LHCN-M2 (cell line): ENCODE results near the gene INPP4B. TPM values are rescaled to one million over a fixed set of nuclear protein-coding genes. Genes with fewer than 3 reads are reported as not detected.

Experiments
- DNase-seq: peaks from one replicate; pipeline ENCODE4 v3.0.0-alpha.2; 2012; ENCODE audit warnings: low read depth
- polyA plus RNA-seq: library from polyadenylated mRNA; unstranded; fragments of >200 nt; gene quantifications from one replicate; pipeline ENCODE4 v1.2.1, GENCODE V29; 2012; ENCODE audit warnings: missing spikeins
- total RNA-seq: library from RNA; depleted of rRNA; stranded (reverse); fragments of >200 nt; gene quantifications from 2 replicates; pipeline ENCODE4 v1.2.3, GENCODE V29; 2014; rRNA removed

INPP4B gene
- total RNA-seq, result 17.2 and 23.0 TPM in 2 replicates
- 8.0 TPM for polyA plus RNA-seq

DNA sequence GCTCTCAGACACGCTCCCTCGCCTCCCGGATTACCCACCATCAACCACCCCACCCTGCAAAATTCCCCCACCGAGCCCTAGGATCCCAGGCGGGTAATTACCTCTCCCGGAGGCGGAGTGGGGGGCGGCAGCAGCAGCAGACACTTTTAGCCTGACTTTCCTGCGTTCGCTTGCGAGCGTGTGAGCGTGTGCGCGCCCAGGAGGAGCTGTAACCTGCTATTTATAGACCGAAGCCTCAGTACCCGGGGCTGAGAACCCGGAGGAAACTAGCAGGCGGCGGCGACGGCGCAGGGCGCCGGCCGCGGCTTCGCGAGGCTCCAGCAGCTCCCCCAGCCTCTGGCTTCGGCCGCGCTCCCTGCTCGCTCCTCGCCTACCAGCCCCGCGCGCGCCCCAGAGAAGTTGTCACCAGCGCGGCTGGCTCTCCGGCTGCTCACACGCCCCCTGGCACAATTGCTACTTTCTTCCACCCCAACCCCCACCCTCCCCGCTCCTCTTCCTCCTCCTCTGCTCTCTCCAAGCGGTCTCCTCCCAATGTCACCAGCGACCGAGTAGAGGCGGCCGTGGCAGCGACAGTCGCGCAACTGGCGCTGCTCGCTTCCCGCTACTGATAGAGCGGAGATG is at the start of gene INPP4B:
Gene INPP4B (minus strand): TSS at position 194 of the 621 bp plus-strand sequence.
- DNase-seq, result peak; percentile 56

DNA sequence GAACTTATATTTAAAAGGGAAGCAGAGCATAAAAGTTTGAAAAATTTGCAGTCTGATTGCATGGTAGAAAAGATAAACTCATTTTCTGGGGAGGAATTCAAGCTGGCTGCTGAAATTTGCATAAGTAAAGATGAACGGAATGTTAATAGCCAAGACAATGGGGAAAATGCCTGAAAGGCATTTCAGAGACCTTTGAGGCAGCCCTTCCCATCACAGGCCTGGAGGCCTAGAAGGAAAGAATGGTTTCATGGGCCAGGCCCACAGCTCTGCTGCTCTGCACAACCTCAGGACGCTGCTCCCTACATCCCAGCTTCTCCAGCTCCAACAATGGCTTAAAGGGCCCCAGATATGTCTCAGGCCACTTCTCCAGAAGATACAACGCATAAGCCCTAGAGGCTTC is 46.9 kb upstream of the INPP4B start:
- DNase-seq, result no peak

DNA sequence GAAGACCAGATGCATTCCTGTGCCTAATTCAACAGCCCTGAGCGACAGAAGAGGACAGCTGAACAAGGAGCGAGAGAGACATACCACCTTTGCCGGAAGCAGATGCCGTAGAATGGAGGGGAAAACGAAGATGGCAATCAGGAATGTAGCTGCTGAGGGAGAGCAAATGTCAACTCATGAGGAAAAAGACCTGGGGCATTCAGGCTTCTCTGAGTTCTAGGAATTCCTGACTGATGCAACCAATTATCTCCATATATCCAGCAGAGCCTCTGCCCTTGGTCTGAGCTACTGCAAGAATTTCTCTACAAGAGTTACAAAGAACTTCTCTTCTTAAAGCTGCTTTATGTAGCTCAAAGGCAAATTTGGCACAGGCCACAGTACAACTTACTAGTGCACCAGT is 40.5 kb upstream of the INPP4B start:
- no peak for DNase-seq

DNA sequence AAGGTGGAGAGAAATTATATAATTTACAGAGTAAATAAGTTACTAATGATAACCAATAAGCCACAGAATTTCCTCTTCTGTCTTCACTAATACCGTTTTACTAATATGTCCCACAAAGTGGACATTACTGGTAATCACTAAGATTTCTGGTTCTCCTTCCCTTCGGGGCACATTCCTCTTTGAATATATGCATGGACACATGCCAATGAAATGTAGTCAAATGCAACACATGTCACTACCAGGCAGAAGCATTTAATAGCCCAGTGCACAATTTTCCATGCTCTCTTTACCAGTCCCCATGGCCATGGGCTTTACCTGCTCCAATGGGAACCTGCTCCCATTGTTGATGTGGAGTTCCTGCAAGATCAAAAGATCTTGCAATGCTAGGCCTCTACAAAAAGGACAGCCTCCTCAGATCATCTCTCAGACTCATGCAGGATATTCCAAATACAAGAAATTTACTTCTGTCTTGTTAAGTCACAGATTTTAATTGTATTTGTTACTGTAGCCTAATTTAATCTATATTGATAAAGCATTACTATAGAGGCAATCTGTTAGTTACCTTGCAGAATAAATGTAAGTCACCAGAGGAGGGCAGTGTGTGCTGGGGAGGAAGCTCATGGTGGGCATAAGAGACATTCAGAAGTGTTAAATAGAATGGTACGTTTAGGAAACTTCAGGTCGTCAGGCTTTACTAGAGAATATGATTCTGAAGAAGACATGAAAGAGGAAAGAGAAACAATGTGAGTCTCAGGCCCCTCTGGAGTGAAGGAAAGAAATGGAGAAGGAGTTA is 37.1 kb upstream of the INPP4B start:
- peak; percentile 26 for DNase-seq

DNA sequence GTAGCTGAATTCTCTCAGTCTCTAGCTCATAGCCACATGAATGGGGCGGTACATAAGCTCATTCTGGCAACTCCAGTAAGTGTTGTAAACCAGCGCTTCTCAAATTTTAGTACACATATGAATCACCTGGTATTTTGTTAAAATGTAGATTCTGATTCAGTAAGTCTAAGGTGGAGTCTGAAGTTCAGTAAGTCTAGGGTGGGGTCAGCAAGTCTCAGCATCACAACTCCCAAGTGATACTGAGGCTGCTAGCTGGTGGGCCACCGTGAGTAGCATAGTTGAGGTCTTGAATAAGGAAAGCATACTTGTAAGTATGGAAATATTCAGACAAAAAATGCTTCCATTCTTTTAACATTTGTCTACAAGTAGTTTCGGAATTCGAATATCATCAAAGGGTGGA is 36.1 kb upstream of the INPP4B start:
- no peak for DNase-seq

DNA sequence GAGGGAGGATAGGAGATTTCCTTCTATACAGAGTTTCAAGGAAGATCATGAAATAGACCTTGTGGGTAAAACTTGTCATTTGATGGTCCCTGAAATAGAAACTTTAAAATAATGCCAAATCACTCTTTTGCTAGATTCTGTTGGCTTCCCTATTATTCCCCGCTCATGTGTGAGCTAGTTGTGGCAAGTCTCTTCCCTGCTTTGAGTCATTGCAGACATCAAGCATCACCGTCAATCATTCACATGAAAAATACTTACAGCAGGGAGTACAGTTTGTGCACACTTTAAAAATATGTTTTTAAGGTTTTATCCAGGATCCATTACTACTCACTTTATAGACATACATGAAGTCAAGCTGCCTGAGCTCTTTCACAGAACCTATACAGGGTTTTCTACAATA is 35.2 kb upstream of the INPP4B start:
- DNase-seq, result no peak

DNA sequence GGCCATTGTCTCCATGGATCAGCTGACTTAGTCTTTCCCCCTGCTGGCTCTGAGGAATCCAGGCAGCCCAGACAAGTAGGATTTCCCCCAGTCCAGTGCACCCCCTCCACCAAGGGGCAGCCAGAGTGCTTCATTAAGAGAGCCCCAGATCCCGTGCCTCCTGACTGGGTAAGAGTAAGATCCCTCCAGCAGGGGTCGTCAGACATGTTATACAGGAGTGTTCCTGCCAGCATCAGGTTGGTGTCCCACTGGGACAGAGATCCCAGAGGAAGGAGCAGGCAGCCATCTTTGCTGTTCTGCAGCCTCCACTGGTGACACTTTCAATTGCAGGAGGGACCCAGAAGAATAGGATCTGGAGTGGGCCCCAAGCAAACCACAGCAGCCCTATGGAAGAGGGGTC is 29.0 kb upstream of the INPP4B start:
- no peak for DNase-seq

DNA sequence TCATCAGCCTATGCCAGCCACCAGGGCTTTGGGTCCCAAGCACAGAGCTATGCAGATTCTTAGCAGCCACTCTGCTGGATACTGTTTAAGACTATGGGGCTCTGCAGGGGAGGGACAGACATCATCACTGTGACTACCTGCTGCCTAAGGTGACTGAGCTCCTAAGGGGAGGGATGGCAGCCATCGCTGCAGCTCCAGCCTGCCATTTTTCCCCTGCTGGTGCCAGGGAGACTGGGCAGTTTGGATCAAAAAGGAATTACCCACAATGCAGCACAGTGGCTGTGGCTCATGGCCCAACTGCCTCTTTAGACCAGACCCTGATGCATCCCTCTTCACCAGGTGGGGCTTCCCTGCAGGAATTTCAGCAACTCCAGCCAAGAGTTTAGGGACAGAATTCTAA is 28.6 kb upstream of the INPP4B start:
- no peak for DNase-seq

DNA sequence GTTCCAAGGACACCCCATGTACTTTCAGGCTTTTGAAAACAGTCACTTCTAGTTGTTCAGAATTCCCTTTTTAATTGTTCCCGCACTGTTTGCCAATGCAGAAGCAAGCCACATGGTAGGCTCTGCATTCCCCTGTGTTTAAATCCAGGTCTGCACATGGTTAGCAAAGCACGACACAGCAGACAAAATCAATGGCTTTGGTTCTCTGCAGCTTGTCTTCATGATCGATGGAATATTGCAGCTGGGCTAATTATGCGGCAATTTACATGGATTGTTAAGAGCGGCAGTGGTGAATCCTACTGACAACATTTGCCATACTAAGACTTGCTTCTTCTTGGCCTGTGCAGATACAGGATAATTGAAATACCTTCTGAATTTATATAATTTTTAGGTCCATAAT is 20.6 kb upstream of the INPP4B start:
- no peak for DNase-seq

DNA sequence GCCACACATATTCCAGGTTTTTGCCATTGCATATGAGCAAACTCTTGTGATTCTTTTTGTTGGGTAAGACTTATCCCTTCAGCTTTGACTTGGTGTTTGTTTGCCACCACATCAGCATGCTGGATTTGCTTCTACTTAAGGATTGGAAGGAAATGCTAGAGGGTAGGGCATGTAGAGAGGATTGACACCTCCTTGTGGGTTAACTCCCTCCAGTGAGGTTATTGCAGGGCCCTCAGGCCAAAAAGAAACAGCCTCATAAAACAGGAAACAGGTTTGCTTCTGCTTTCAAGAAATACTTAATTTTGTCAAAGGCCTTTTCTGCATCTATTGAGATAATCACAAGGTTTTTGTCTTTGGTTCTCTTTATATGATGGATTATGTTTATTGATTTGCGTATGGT is 15.2 kb upstream of the INPP4B start:
- DNase-seq, result no peak

DNA sequence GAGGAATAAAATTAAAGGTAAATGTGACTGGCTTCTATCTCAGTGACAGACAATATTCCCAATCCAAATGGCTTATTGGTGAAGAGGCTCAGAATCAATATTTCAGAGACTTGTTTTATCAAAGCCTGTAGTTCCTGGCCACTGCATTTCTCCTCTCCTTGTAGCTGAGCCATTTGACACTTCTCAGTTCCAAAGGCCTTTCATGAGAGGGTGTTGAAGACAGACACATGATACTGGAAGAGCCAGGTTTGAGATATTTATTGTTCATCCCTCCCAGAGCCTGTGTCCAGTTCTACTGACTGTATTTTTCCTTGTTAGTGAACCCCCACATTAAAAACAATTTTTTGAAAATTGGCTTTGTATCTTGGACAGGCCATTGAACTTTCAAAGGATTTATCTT is 12.9 kb upstream of the INPP4B start:
- no peak for DNase-seq

DNA sequence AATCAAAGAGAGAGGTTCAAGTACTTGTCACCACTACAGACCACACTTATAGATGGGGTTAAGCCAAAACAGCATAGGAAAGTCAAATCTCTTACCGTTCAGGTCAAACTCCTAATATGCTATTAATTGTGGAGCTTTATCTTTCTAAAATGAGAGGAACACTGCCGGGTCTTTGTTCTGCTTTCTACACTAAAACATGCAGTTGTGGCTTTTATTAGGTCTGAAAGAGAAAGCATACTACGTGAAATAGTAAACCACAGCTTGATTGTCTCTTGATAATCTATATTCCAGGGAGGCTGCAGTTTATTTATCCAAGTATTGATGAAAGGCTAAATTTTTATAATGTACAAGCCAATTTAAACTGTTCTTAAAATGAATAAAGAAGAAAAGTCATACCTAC is 12.3 kb upstream of the INPP4B start:
- no peak for DNase-seq

DNA sequence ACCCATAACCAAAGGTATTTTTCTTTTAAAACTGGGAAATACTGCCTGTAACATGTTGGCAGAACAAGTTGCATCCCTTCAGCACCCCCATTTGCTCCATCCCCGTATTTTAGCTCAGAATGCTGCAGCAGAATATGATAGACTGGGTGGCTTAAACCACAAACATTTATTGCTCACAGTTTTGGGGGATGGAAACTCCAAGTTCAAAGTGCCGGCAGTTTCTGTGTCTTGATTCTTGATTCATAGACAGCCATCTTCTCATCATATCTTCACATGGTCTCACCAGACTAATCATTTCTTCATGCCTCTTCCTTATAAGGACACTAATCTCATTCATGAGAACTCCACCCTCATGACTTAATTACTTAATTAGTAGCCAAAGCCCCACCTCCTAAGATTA is 10.5 kb upstream of the INPP4B start:
- no peak for DNase-seq

DNA sequence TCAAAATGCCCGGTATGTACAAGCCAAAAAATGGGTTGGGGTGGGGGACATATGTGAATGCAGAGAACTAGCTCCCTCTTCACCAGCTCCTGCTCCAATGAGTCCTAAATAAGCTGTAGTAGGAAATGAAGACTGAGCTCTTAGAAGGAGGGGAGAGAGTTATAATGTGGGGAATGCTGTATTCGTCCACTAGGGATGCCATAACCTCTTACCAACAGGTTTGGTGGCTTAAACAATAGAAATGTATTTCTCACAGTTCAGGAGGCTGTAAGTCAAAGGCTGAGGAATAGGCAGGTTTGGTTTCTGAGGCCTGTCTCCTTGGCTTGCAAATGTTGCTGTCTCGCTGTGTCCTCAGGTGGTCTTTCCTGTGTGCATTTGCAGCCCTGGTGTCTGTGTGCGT is 4.4 kb upstream of the INPP4B start:
- DNase-seq, result no peak

DNA sequence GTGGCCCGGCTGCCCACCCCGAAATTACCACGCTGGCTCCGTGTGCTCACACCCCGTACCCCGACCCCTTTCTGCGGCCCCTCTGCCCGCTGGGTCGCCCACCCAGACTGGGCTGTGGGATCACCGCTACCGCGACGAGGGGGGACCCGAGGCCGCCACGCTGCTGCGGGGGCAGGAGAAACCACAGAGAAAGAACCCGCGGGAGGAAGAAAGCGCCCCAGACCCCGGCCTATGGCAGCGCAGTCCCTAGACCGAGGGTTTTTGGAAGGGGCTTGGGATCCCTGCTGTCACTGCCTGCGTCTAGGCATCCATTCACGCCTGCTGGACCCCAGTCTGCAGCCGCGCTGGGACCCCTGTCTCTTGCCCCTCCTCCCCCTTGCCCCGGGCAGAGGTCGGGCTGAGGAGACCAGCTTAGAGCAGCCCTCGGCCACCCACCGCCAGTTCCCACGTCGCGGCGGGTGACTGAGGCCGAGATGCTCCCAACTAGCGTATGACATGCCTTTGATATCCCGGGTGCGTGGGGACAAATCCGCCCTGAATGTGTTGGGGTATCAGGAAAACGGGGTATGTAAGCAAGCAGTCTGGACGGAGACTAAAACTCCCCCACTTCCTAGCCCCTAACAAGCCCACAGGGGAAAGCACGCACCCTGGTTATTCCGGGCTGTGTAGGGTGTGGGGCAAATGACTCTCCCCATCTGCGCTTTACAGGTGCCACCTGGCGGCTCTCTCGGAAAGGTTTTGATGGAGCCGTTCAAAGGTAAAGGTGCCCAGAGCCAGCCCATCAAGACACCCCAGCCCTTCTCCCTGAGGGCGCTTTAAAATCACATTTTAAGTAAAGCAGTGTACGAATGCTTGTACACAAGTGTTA is 862 bp upstream of the INPP4B start:
- DNase-seq, result no peak

DNA sequence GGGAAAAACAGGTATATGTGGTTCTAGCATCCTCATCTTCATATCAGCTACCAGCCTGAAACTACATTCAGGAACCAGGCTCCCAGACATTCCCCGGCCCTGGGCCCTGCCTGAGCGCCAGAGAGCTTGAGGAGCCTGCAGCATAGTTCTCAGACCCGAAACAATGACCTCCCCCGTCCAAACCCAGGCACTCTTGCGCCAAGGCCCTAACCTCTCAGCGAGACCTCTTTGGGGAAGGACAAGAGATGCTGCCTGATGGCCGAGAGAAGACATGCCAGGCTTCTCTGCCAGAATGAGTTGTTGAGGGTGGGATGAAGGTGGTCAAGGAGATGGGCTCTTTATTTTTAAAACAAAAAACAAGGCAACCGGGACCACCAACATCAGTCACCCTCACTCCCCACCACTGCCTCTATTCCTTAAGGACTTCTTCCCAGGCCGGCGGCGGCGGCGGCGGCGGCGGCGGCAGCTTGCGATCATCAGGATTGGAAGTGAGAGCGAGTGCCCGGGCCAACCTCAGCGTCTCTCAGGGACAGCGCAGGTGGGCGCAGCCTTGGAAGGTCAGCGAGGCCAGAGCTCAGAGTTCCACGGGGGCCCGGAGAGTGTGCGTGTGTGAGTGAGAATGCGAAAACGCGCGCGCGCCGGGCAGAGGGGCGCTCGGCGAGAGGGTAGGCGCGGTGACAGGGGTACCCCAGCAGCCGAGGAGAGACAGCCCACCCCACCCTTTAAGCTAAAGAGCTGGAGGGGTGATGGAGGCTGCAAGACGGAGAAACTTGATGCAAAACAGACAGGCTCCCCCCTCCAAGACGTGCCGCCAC is 601 bp downstream of the INPP4B start:
- DNase-seq, result no peak

DNA sequence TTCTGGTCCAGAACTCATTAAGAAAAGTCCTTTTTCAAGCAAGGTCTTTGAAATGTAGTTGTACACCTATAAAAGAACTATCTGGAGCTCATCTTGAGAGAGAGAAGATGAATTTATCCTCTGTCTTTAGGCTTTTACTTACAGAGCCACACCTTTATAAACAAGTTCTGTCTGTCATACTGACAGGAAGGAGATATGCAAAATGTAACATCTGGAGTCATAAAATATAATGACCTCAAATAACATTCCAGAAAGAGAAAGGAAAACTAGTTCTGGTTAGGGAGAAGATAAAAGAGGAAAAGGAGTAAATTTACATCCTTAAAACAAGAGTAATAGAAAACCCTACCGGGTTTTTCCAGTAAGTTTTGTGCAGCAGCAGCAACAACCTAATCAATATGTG is 1.3 kb downstream of the INPP4B start:
- DNase-seq, result no peak

DNA sequence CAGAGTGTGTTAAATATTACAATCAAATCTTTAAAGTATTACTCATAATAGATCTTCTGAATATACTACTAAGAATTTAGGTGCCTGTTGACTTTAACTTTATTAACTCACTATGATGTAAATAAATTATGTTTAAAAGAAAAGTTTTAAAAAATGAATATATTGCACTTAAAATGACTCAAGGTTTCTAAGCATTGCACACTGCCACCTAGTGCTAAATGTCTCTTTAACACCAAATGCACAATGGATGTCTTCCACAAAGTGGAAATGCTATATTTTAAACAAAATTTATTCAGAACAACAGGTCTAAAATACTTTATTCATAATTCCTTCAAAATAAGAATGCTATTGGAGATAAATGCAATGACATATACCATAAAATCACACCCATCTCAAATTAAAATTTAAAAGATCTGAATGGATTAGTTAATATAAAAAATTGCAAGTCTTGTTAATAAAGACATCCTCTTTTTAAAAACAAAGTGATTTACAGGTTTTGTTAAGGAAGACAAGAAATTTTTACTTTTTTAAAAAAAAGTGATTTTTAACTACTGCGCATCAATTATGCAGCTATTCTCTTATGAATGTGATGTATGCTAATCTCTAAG is 5.5 kb downstream of the INPP4B start:
- DNase-seq, result peak; percentile 35

DNA sequence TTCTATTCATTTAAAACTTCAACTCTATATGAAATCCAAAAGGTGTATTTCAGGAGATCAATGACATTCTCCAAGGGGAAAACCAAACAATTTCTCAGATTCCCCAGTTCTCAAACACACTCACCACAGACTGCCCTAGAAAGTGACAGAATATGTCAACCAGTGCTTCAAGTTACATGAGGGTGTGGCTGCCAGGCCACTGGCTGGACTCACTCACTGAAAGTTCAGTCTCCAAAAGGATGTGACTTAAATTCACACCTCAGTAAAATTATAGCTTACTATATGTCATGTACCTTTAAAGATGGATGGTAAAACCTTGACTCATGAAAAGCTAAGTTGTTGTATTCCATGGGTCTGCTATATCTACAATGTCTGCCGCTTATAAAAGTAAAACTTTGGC is 7.3 kb downstream of the INPP4B start:
- no peak for DNase-seq

DNA sequence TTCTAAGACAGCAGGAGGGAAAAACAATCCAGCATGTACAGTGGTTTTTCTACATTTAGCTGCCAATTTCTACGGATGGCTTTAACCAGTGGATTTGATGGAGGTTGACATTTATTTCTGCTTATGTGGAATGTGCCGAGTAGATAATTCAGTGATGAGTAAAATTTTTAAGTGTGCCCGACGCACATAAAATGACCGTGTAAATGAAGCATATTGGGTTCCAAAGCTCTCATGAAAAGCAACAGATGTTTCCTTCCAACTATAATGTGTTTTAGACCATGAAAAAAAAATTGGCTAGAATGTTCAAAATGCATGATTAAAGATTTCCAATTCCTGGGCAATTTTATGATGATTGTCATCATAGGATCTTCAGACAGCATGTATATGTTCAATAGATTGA is 14.1 kb downstream of the INPP4B start:
- no peak for DNase-seq
